GM18517 (cell line): ENCODE measurements around the gene CCDC172.

ENCODE experiments used
- ATAC-seq: cut with Tn5 transposase; IDR thresholded peaks from one replicate; pipeline ENCODE4 v1.9.1; 2021; ENCODE audit warnings: mild to moderate bottlenecking, moderate library complexity; ENCODE audit not compliant: unreplicated experiment

The CCDC172 gene, protein sequence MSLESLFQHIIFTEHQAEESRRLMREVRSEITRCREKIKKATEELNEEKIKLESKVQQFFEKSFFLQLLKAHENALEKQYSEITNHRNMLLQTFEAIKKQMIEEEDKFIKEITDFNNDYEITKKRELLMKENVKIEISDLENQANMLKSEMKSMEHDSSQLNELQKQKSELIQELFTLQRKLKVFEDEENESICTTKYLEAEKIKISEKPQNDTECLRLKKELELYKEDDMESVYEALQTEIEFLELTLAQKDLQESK

DNA sequence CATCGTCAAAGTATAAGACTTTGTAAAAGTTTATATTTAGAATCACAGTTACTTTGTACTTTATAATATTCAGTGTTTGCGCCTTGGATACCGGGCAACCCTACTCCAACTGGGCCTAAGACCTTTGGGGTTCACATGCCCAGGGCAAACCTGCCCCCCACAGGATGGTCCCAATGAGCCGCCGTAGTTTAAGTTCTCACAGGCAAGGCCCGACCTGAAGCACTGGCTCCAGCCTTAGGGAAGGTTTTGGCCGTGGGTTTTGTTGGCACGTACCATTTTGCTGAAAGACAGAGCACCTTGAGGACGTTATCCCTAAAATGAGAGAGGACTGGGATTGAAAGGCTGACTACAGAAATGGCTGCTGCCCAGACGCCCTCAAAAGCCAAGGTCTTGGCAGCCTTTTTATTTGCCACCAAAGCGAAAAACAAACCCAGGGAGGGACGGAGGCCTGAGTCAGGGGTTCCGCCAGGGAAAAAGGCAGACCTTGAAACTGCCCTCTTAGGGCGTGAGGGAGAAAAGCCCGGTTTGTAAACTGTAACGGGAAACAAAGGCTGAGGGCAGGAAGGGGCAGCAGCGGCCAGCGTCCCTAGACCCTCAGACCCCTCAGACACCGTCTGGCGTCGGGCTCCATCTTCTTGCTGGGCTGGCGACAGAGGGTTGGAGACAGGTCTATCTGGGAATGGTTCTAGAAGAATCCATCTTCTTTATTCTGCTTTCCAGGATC lies at the start of gene CCDC172:
Gene CCDC172, plus strand, starts transcription at position 222 of the 724 bp plus-strand sequence. CDS start 564 bp downstream, outside the sequence.
- ATAC-seq = no peak

DNA sequence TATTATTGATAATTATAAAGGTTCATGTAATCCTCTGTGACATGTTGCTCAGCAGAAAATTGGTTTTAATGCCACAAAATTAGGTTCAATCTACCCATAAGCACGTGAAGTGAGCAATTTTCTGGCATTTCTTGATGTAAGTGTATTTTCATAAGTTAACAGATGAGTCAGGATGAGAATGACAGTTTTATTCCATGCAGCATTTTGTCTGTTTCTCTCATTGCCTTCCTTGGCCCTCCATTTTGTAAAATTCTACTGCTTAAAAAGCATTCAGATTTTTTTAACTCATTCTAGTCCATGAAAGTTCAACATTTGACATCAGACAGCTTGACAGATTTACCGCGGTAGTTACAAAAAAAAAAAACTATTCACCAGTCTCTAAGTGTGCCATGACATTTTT lies 47.3 kb upstream of the CCDC172 start:
- ATAC-seq = no peak

DNA sequence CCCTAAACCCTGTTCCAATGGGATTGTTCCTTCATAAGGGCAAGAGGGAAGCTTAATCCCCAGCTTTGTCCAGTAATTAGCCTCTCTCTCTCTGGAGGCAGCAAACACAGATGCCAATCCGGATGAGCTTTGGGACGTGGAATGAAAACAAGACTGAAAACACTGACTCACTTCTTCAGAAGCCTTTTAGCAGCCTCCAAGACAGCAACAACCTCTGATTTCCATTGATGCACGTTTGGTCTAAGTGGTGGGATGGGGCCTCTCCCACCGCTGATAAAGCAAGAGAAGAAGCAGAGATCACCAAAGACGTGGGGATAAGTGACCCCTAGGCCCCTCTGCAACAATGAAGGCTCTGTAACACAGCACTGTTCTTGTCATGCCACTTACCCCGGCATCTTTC lies 45.4 kb upstream of the CCDC172 start:
- no peak for ATAC-seq

DNA sequence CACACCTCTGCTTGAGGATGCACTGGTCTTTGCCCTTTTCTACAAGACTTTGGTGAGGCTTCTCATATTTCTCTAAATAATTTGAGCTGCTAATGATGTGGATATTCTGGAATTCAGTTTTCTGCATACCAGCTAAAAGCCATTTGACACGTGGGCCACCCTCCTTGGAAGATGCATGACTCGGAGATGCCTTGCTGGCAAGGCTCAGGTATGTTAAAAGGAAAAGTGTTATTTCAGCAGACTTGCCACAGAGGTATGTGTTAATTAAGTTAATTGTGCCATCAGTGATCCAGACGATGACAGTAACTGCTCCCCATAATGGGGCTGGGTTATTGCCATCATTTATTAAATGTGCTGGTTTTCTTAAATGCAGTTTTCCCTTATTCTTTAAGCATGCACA lies 42.5 kb upstream of the CCDC172 start:
- ATAC-seq = no peak

DNA sequence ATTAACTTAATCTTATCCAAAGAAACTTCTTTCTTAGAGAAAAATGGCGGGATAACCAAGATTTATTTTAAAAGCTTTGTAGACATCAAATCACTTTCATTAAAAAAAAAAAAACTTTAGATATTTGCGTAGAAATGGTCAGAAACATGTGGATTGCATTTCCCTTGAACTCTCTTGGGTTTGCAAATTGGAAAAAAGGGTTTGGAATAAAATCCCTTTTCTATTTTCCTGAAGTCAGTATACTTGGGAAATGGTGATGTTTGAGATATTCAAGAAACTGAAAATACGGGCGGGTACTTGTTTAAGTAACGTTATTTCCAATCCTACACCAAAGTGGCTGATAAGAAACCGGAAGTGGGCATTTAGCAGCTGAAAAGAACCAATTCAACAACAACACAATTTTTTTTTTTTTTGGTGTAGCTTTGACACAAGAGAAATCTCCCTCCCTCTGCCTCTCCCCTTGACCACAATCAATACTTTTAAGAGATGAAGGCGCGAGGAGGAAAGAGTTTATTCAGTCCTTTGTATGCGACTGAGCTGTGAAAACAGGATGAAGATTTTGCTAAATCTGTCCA lies 37.5 kb upstream of the CCDC172 start:
- ATAC-seq = no peak

DNA sequence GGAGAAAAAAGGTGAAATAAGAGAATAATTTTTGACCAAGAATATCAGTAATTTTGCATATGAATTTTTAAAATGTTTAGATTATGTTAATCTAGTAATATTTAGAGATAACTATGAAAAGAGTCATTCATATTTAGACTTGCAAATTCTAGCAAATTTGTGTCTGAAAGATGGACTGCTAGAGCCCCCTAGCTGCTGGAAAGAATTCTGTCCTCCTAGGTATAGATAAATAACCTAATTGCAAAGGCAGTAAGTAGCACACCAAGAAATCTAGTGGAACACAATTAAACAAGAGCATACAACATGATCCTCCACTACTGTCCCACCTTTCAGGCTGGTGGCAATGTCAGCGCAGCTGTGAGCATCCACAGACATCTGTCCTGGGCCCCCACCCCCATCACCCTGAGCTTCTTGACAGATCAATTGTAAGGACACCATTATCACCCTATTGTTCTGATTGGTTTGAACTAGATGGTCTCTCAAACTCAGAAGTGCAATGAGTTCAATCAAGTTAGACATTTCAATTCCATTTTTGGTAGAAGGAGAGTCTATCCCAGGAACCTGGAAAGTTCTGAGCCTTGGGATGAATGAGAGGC lies 36.2 kb upstream of the CCDC172 start:
- ATAC-seq = no peak

DNA sequence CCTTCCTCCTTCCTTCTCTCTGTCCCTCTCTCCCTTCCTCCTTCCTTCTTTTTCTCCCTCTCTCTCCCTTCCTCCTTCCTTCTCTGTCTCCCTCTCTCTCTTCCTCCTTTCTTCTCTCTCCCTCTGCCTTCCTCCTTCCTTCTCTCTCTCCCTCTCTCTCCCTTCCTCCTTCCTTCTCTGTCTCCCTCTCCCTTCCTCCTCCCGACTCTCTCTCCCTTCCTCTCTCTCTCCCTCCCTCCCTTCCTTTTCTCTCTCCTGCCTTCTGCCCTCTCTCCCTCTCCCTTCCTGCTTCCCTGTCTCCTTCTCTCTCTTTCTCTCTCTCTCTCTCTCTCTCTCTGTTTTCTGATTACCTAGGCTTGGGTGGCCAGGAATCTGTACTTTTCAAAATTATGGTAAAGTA lies 34.6 kb upstream of the CCDC172 start:
- no peak for ATAC-seq

DNA sequence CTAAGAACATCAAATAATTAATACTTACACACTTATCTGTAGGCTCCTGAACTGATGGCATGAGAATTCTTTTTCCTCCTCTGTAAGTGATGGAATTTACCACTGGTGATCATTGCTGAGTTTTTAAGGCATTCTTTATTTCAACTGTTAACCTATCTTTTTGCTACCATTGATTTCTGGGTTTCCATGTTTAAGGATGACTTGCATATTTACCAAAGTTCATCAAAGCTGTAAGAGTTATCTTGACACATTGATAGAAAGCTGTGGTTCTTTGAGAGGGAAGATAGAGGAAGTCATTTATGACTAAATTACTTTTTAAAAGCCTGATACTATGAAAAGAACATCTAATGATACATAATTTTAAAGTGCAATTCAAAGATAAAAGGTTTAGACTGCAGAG lies 31.8 kb upstream of the CCDC172 start:
- no peak for ATAC-seq

DNA sequence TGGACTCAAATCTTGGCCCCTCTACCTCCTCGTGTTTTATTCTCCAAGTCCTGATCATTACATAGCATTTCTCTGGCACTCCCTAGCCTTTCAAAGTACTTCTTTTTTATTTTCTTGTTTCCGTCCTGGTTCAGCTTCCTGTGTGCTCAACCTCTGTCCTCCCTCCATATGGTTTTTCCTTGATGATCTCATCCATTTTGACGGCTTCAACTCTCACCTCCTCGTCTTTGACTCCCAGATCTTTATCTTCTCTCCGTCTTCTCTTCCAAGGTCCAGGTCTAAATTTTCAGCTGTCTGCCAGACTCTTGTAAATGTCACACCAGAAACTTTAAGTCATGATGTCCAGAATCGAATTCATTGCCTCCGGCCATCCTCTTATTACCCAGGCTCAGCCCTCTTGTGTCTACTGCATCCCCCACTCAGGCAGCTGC lies 27.9 kb upstream of the CCDC172 start:
- no peak for ATAC-seq

DNA sequence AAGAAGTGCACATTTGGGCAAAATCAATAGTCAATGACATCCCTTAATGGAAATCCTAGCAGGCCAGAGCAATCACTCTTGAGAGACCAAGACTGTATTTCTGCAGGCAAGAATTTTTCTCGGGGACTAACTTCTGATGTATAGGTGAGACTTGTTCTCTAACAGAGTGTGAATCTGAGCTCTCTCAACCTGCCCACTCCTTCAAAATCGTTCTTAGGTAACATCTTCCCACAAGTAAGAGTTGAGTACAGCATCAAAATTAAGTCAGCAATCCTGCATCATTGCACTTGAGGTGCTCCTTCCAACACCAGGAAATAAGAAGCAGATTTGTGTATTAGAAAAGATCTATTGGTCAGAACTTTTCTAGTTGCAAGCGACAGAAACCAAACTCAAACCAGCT lies 25.7 kb upstream of the CCDC172 start:
- ATAC-seq = no peak

DNA sequence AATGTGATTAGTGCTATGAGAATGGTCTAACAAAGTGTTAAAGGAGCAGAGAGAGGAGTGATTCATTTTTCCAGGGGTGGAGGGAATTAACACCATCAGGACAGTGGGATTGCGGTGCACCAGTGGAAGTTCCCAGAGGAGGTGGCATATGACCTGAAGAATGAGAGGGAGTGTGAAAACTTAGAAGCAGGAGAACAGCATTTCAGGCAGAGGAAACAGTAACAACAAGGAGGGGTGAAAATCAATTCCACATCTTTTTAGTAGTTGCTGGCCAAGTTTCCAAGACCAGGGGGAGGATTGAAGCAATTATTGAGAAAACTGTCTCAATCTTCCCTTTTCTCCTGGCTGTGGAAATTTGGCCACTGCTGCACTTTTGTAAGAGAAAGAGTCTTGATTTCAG lies 23.7 kb upstream of the CCDC172 start:
- ATAC-seq = no peak

DNA sequence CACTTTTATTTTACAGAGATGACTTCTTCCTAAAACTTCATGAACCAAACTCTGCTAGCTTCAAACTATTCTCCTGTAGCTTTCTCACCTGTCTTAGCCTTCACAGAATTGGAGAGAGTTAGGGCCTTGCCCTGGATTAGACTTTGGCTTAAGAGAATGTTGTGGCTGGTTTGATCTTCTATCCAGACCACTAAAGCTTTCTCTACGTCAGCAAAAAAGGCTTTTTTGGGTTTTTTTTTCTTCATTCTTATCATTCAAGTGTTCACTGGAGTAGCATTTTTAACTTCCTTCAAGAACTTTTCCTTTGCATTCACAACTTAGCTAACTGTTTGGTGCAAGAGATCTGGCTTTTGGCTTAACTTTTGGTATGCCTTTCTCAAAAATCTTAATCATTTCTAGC lies 19.3 kb upstream of the CCDC172 start:
- ATAC-seq = no peak

DNA sequence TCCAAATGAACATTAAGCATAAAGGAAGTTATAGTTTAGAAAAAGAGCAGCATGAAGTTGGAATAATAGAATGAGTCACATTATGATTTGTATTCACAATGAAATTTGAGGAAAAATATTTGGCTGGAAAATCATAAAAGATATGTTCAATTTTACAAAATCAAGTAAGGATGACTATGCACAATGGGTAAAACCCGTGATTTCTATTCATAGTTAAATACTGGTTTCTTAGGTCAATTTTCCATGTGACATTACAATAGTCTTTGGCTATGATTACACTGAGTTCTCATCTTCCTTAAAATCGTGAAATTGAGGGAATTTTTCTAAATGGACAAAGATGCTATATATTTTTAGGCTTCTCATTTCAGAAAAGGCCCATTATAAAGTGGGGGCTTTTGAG lies 17.4 kb upstream of the CCDC172 start:
- no peak for ATAC-seq

DNA sequence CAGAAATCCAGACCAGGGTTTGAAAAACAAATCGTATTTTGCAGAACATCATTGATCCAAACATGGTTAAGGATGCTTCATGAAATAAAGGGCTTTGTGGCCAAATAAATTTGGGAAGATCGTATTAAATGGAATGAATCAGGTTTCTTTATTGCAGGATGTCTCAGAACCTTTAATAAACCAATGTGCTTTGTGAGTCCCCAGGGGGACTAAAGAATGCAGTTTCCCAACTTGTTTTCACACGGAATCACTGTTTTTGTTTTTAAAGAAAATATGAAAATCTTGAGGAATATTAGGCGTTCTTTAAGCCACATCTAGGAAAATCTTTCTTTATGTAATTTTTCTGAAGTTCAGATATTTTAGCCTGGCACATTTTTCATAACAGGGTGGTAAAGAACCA lies 16.8 kb upstream of the CCDC172 start:
- ATAC-seq = no peak

DNA sequence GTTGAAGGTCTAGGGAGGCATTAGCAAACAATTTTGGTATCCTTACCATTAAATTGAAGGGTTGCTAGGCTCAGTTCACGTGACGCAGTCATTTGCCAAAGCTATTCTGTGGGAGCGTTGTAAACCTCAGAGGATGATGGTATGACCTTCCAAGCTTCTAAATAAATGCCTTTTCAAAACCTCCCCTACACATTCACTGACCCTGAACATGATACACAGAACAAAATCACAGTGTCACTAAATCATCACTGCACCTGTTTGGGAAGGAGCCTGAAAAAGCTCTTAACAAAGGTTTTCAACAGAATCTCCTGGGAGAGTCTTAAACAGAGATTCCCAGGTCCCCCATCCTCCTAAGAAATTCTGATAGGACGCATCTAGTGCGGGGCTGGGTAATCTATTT lies 13.2 kb upstream of the CCDC172 start:
- ATAC-seq = no peak

DNA sequence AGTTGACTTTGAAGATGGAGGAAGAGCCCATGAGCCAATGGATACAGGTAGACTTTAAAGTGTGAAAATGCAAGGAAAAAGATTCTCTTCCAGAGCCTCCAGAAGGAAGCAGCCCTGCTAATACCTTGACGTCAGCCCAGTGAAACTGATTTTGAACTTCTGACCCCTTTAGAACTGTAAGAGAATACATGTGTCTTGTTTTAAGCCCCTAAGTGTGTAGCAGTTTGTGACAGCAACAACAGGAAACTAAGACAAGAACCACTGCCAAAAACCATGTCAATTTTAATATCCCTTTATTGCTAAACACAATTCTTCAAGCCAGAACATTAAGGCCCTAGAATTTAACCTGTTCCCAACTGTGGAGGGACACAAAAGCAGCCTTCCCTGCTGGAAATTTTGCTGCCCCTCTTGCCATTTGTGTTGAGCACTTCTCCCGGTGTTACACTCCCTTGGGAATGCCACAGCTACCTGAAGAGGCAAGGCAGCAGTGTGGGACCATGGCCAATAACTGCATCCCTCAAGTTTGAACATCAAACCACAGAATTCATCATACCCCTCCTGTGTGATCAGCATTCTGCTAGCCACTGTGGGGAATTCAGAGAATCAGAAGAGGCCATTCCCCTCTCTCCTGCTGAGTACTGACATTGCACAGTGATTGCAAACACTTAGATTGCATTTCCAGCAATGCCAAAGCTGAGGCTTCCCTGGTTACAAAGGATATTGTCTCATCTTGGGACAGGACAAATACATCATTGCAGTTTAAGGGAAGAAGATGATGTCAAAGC lies 12.3 kb upstream of the CCDC172 start:
- ATAC-seq = no peak

DNA sequence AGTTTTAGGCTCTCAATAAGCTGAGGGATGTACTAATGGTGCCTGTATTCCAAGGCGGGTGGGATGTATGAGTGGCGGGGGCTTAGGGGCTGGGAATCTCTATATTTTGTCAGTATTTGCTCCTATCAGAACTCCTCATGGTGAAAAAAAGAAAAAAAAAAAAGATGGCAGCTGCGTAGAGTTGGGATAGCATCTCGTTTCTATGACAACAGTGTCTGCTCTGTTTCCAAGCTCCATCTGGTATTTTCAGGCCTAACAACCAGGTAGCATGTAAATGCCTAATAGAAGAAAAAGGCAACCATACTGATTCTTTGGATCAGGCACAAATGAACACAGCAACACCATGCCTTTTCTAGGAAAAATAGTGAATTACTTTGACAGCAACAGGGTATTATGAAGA lies 11.7 kb upstream of the CCDC172 start:
- no peak for ATAC-seq

DNA sequence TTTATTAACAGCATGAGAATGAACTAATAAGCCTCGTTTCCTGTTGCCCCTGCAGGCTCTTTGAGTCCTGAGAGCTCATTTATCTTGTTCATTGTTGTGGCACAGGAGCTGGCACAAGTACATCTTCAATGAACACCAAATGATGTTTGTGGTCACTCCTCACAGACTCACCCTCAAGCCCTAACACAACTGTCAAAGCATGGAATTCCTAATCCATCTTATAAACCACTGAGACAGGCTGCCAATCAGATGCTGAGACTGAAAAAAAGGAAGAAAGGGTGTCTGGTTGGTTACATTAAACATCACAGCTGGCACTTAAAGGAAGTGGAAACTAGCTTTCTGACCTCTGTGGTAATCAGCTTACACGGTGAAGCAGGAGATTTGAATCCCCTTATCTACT lies 7.7 kb upstream of the CCDC172 start:
- no peak for ATAC-seq

DNA sequence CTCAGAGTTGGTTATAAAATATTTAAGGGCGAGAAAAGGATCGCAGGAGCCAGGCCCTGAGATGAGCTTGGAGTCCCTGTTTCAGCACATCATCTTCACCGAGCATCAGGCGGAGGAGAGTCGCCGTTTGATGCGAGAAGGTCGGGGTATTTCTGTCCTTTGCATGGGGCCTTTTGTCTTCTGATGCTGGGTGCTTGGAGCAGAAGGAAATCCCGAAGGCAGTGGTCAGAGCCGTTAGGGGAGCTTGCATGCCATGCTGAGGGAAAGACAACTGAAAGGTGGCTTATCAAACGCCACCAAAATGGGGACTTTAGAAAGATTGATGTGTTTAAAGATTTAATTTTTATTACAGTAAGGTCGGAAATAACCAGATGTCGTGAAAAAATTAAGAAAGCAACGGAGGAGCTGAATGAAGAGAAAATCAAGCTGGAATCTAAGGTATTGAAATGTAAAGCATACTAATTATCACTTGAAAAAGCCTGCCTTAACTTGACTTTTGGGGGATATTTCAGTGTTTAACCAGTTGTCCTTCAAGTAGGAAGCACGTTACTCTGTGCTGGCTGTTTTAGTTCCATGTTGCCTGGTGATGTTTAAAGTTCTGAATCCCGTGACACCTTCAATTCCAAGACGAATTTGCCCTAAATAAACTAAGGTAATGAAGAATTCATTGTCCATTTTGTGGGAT lies 845 bp downstream of the CCDC172 start:
- no peak for ATAC-seq

DNA sequence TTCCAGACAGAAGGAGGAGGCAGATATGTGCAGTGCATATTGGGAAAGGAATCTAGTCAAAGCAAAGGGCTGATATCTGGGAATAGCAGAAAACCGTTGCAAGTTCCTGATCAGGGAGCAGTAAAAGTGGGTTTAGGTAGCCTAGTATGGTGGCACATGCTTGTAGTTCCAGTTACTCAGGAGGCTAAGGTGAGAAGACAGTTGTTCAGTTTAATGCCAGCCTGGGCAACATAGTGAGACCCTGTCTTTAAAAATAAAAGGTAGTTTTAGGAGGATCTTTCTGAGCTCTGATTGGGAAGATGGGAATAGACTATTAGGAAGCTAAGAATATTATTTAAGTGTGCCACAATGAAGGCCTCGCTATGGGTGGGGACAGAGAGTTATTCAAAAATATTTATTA lies 1.7 kb downstream of the CCDC172 start:
- no peak for ATAC-seq

DNA sequence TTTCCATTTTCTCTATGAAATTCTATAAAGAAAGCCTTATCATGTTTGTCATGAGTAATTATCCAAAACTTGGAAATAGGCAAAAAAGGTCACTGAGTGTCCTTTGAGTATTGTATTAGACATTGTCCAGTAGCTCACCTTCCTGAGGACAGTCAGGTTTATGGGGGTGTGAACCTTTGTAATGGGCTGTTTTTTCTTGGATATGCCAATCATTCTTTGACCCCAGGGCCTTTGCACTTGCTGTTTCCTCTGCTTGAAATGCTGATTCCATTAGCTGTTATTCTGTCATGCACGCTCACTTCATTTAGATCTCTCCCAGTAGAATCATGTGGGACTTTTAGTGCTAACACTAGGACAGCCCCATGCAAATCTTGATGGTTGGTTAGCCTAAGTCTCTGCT lies 4.9 kb downstream of the CCDC172 start:
- no peak for ATAC-seq
